ENCODE data around the gene SLC26A9.

Gene SLC26A9

DNA sequence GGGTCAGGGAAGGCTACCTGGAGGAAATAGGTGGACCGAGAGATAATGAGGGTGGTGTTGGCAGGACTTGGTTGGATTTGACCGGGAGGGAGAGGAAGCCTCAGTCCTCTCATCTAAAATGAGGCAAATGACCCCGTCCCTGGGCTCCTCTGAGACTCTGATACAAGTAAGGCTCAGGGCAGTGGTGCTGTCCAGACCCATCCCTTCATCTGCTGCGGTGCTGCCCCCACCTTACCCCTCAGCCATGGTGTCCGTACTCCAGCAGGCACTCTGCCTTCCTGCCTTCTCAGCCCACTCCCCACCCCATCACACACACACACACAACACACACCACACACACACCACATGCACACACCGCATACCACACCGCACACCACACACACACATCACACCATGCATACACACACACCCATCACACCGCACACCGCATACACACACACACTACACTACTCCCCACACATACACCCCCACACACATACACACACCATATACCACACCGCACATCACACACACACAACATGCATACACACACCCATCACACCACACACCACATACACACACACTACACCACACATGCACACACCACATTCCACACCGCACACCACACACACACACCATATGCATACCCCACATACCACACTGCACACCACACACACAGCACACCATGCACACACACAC is 29.4 kb upstream of the SLC26A9 start:
- DNase-seq: no peak

DNA sequence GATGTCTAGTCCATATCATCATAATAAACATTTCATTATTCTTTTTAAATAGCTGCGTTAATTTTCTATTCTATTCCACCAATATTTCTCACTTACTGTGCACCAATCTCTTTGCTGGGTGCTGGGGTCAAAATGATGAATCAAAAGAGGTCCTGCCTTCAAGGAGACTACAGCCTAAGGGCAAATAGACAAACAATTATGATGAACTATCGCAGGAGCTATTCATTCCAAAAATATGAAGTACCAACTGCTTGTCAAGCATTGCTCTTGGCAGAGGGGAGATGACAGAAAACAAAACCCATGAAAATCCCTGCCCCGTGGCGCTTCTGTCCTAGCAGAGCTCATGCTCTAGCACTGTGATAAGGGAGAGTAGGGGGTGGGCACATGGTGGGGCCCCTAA is 28.8 kb upstream of the SLC26A9 start:
- no peak for DNase-seq

DNA sequence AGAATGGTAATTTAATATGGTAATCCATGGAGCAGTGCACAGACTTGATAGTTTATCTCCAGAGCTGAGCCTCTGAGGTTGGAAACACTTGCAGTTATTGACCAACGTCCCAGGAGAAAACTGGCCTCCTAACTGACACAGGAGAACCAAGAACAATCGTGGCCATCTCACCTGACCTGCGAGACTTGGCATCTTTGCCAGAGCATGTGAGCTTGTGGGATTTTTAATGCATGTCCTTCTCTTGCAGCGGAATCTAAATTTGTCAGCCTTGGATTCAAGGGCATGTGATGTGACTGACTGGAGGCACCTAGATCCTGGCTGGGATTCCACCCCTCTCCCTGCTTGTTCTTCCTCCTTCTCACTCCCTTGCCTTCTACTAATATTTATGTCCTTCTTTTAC is 27.8 kb upstream of the SLC26A9 start:
- DNase-seq: no peak

DNA sequence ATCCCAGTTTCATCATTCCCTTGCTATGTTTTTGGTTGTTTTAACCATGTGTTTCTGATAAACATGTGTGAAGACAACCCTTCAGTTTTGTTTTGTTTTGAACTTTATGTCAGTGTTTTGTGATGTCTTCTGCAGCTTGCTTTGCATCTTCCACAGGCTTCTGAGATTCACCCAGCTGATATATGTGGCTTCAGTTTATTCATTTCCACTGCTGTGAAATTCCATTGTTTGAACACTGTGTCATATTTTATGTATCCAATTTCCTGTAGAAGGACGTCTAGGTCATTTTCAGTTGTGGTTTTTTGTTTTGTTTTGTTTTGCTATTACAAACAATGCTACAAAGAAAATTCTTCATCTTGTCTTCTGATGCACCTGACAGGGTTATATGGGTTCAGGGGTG is 27.2 kb upstream of the SLC26A9 start:
- no peak for DNase-seq

DNA sequence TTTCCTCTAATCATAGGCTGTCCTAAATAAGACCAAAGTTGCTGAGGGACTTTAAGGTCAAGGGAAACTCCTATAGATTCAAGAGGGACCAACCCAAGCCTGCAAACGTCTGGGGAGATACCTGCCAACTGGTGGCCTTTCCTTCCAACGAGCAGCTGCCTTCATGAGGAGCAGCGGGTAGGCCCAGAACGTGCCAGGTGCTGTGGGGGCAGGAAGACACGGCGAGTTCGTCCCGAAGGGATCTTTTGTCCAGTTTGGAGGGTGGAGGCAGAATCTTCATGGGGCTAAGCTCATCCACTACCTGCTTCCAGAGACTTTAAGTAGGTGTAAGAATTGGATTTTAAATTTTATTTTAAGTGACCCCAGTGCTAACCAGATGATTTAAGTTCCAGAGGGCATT is 26.0 kb upstream of the SLC26A9 start:
- DNase-seq: no peak

DNA sequence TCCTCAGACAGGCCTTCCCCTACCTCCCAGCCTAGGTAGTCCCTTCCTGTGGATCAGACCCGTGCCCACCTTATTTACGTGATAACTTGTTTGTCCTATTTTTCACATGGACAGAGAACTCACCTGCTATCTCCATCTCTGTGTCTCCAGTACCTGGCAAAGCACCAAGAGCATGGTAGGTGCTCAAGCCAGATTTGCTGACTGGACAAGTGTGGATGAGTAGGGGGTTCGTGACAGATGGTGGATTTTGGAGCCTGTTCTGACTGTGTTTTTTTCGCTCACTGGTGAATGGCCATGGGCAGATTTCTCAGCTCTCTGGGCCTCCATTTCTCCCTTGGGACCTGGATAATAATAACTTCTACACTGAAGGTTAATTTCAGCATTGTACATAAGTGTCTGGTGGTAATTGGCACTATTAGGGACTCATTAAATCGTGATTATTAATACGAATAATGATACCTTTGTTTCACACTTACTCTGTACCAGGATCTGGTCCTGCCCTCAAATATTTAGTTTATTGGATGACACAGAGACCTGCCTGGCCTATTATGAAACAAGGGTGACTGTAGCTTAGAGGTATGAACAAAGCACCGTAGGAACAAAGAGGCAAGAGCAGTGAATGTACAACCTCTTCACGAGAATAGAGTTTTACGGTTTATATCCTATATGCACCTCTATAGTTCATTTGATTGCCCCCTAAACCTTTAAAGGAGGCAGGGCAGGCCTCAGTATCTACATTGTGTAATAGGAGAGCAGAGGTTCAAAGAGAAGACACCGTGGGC is 24.5 kb upstream of the SLC26A9 start:
- DNase-seq: no peak

DNA sequence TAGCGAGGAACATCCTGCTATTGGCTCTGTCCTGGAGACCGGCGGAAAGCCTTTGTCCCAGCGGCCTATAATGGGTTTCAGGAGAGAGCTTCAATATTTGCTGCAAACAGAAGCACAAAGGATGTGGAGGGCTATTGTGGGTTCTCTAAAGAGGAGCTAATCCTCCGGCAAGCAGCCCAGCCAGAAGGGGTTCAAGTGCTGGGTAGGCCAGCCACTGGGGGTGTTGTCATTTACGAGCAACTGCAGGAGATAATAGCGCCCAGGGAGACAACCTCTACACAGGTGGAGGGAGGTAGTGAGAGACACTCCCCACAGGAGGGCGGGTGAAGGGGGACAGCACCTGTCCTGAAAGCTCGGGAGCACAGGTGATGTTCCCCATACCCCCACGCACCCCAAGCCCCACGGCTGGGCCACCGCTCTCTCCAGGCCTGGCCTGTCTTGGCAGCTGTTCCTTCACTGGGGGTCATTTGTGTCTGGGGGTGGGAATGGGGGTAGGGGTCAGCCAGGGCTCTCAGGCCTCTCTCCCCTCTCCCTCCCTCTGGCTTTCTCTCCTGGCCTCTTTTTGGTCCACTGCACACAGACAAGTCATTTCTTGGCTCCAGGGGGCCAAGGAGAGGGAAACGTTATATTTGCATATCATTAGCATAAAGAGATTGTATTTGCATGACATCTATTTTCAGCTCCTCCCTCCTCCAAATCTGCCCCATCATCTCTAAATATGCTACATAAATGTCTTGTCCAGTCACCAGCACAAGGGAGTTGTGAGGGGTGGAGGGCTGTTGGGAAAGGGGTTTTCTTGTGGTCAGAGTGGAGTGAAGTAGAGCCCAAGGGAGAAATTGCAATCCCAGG is 22.0 kb upstream of the SLC26A9 start:
- DNase-seq: no peak

DNA sequence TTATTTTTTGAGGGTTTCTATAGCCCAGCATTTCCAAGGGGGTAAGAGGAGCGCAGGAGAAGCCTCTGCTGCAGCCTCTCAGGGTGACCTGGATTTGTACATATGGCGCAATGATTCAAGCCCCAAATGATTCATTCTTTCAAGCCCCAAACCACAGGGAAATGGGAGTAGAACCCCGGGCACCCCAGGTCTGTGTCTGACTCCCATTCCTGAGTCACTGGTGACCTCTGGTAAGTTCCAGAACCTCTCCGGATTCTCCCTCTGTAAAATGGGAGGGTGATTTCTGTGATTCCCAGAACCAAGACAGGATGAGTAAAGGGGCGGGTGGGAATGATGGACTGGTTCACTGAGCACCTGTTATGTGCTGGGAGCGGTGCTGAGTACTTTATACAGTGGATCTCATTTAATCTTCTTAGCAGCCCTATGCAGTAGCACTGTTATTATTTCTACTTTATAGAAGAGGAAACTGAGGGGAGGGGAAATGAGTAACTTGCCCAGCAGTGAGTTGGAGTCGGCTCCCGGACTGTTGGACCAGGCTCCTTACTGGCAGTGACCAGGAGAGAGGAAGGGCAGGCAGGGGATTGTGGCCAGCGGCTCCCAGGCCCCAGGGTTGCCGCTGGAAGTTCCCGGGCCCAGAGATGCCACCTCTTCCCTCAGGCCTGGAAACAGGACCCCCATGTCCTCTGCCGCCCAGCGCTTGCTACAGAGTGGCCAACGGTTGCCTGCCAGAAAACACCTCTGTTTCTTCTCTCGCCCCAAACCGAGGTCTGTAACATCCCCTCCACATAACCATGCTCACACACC is 20.3 kb upstream of the SLC26A9 start:
- DNase-seq: no peak

DNA sequence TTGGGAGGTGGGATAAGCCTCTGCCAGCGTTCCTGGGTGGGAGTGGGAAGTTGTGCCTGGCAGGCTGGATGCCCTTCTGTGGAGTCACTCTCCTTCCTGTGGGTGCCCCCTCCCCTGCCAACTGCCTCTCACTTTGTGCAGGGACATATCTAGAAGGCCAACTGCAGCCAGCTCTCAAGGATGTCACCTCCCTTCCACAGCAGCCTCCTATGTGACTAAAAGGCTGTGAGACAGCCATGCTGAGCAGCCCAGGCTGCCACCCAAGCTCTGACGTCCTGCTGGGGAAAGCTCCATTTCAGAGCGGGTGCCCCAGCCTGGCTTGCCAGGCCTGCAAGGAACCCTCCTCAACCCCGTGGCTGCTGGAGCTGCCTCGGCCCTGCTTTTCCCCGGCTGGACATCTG is 19.6 kb upstream of the SLC26A9 start:
- DNase-seq: no peak

DNA sequence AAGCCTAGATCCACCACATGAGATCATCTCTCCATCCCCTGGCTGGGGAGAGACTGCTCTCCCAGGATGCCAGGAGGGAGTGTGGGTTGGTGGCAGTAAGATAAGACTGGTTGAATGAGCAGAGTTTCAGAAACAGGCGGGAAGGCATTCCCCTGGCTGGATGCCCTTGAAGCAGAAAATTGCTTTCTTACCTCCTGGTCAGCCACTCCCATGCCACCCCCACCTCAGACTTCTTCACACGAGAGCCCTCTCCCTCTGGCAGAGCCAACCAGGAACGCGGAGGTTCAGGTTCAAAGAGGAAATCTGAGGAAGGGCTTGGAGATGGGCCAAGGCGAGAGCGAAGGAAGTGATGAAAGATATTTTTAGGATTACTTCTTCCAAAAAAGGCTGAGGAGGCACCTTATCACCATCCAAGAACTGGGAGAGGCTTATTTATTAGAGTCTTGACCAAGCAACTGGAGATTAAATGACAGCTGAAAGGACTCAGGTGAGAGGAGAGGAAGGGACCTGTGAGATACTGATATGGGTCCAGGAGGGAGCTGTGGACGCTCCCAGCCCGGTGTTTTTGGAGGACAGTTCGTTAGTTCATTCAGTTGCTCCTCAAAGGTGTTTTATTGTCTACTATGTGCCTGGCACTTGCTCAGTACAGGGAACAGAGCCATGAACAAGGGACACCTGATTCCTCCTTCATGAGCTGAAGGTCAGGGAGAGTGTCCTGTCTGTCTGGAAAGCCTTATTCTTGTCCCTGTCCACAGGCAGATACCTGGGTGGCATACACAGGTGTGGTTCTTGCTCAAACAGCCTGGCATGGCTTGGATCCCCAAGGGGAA is 18.9 kb upstream of the SLC26A9 start:
- no peak for DNase-seq

DNA sequence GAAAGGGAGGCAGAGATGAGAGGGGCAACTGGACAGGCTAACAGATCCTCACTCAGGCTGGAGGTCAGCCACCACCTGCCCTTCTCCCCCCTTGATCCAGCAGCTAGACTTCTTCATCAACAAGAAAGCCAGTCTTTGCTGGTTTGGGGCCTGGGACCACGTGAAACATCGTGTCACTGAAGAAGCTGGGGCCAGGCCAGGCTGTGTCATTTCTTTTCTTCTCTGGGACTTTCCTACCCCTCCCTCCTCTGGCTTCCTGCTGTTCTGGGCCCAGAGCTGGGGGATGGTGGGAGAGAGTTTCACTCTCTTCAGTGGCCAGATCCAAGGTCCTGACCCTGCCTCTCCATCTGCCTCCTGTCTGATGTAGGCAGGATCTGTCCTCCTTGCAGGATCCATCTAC is 18.1 kb upstream of the SLC26A9 start:
- DNase-seq: no peak

DNA sequence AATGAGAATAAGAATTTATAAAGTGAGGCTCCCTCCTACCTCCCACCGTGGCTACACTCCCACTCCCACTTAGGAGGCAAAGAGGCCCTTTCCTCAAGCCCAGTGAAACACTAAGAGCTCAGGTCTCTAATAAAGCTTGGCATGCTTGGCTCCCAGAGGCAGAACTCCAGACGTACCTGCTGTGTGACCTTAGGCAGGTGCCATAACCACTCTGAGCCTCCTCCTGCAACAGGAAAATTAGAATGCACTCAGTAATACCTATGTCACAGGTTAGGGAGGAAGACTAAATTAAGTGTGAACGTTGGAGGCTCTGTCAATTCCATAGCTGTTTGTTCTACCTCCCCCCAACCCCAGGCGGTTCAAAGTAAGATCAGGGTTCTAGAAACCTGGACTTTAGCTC is 16.5 kb upstream of the SLC26A9 start:
- DNase-seq: no peak

DNA sequence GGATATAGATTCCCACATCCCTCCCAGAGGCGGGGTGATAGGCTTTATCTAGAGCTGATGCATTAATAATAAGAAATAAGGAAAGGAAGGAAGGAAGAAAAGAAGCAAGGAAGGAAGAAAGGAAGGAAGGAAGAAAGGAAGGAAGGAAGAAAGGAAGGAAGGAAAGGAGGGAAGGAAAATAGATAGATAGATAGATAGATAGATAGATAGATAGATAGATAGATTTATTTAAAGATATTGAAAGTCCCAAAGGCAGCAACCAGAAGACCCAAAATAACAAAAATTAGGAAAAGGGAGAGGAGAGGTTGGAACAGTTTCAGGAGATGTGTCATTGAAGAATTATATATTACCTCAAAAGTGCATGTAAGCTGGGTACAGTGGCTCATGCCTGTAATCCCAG is 12.2 kb upstream of the SLC26A9 start:
- no peak for DNase-seq

DNA sequence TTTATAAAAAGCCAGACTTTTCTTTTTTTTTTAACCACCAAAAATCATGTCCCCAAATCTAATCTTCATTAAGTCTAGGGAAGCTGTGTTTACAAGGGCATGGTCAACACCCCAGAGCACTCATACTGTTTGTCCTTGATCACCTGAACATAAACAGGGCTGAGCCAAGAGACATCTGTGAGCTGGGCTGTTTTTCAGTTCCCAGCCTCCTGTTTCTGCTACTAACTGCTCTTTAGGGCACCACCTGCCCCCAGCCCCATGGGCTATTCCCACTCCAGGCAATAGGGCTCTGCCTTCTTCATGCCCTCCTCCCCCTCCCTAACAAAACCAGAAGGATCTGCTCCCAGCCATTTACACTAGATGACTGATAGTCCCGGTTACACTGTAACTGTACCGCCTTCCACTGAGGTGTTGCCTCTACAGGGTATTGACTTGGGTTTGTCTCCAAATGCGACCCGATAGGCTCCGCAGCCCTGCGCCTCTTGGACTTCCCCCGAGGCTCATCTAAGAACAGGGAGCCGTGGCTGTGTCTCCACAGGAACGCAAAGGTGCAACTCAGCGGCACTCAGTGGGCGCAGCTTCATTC is 11.7 kb upstream of the SLC26A9 start:
- no peak for DNase-seq

DNA sequence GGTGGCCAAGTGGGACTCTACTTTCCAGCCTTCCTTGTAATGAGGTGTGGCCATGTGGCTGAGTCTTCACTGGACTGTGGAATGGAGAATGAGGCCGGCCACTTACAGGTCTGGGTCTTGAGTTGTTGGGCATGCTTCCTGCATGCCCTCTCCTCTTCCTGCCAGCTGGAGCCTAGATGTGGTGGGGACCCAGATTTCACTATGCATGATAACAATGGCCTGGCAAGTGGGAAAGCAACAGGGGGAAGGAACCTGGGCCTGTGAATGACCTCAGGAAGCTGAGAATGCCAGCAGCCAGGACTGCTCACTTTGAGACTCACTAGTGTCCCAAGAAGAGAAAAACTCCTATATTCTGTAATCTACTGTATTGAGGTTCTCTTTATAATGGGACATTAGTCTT is 8.5 kb upstream of the SLC26A9 start:
- DNase-seq: no peak

DNA sequence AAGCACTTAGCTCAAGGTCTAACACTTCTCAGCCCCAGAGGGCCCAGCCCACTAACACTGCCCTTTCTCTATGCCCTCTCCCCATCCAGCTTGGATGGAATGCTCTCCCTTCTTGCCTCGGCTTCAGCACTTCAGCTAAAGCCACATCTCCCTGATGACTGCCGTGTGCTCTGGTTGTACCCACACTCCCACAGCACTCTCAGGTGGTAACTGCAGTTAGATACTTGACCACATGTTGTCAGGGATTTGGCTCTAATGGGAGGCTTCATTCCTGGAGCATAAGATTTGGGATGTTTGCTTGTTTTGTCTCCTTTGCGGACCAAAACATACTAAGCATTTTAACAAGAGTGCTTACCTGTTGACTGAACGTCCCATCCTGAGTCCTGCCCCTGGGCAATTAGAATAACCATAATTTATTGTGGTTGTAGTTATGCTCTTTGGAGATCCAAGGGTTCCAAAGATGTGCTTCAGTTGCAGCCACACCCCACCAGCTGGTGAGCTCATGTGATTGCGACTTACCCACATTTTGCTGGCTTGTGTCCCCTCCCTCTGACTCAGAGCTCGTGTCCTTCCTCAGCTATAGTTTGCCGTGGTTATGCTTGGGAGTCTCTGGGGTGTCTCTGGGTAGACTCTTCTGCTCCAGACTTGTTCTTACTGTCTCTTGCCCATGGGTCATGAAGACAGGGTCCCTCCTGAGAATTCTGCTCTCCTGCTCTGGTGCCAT is 7.7 kb upstream of the SLC26A9 start:
- DNase-seq: no peak

DNA sequence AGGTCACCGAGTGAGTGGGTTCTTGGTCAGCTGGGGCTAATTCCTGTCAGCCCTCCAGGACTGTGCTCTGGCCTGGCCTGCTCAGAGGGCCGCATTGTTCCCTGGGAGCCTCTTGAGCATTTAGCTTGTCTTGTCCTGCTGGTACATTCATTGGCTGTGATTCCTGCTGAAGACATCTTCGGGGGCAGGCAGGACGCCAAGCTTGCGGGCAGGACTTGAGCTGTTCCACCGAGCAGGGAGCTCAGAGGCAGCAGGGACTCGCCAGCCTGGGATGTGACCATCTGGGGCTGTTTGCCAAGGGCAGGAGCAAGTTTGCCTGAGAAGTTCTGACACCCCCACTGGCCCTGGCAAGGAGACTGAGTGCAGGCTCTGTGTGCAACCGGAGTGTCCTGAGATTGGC is 7.0 kb upstream of the SLC26A9 start:
- DNase-seq: no peak

DNA sequence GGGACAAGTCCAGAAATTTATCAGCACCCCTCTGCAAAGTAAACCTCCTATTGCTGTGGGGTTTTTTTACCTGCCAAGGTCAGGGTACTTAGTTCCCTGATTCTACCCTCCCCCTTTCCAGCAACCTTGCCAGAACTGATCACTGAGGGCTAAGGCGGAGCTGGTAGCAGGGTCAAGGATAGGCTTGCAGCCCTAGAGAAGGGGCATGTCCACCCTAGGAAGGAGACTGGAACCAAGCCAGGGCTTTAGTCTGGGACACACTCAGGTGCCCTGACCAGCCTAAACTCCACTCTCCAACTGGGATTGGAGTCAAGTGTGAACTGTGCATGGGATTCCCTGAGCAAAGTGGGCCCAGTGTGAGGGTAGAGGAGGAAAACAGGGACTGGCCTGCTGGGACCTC is 6.5 kb upstream of the SLC26A9 start:
- DNase-seq: no peak

DNA sequence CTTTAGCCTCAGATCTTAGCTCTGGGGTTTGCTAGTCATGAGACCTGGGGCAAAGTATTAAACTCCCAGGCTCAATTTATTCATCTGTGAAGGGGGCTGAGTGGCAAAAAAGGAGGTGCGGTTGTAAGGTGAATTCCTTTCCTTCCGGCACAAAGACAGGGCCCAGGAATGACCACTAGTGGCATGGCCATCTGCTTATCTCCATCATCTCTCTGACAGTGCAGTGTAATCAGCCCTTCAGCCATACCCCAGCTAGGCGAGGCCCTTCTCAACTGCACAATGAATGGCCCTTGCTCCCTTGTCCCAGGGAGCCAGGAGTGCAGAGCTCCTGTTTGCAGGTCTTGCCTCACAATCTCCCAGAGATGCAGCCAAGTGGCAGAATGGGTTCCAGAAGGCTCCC is 5.6 kb upstream of the SLC26A9 start:
- no peak for DNase-seq

DNA sequence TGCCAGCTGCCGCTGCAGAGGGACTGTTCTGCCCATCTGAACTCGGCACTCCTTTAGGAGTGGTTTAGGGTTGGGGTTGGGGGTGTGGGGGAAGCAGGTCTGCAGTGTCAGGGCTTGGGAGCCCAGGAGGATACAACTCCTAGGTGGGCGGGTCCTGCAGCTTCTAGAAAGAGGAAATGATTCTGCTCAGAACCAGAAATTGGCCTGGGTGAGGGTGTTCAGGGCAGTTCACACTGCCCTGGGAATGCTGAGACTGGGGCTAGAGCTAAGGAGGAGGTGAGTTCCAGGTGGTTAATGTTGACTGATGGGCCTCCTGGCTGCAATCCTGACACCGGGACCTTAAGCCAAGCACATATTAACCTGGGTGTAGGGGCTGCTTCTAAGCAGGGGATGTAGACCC is 4.8 kb upstream of the SLC26A9 start:
- DNase-seq: no peak

DNA sequence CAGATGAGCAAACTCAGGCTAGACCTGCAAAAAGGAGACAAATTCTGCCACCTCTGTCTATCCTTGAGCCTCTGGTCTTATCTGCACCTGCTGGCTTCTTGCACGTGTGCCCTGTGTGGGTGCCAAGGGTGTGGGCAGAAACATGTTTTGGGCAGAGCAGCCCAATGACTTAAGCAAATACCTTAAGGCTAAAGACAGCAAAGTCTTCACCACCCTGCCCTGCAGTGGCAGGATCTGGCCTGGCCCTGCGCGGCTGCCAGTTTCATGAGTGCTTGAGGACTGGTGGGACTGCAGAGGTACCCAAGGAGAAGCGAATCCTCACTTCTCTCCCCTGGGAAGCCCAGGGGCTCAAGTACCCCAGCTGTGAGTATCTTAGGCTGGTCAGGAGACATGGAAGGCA is 3.8 kb upstream of the SLC26A9 start:
- no peak for DNase-seq

Data from NK-92 treated with Interleukin-12 subunit alpha and Interleukin-12 subunit beta, amount 100 ng/mL, for 24 hours (cell line).